Ectodermal cell (in vitro differentiated cells): ENCODE measurements around the gene FBXO21.
A peak's percentile ranks its signal among the peaks of the same experiment; 100 is the strongest.
"Not testable (repeated sequence)": the region's sequence is repeated elsewhere in the genome, so short reads cannot be mapped to it uniquely, and the experiment has no call there.

Source experiments
- H3K27ac ChIP-seq: 2 replicates; pipeline ENCODE4 v1.7.0; 2013; ENCODE audit warnings: mild to moderate bottlenecking, low read depth, low read length; ENCODE audit not compliant: insufficient read depth, poor library complexity, severe bottlenecking
- H3K27me3 ChIP-seq: 2 replicates; pipeline ENCODE4 v1.7.0; 2013; ENCODE audit warnings: mild to moderate bottlenecking, low read length; ENCODE audit not compliant: insufficient read depth, control insufficient read depth, poor library complexity, severe bottlenecking
- H3K36me3 ChIP-seq: one replicate; pipeline ENCODE4 v1.7.0; 2013; ENCODE audit warnings: low read length; ENCODE audit not compliant: control insufficient read depth, insufficient read depth
- H3K4me1 ChIP-seq: one replicate; pipeline ENCODE4 v1.7.0; 2013; ENCODE audit warnings: low read length; ENCODE audit not compliant: control insufficient read depth, insufficient read depth
- H3K4me3 ChIP-seq: 2 replicates; pipeline ENCODE4 v1.7.0; 2013; ENCODE audit warnings: low read depth, low read length, control low read depth; ENCODE audit not compliant: insufficient read depth
- H3K9me3 ChIP-seq: 2 replicates; pipeline ENCODE4 v1.7.0; 2013; ENCODE audit warnings: mild to moderate bottlenecking, low read length, moderate library complexity; ENCODE audit not compliant: control insufficient read depth
- WGBS, 2 experiments: methylation state at CpG; one replicate each; pipeline ENCODE4 v1.1.7; 2013; ENCODE audit warnings: missing lambda C conversion rate in 2 of 2; 5-methylcytosine and 5-hydroxymethylcytosine counted together

The FBXO21 gene

DNA sequence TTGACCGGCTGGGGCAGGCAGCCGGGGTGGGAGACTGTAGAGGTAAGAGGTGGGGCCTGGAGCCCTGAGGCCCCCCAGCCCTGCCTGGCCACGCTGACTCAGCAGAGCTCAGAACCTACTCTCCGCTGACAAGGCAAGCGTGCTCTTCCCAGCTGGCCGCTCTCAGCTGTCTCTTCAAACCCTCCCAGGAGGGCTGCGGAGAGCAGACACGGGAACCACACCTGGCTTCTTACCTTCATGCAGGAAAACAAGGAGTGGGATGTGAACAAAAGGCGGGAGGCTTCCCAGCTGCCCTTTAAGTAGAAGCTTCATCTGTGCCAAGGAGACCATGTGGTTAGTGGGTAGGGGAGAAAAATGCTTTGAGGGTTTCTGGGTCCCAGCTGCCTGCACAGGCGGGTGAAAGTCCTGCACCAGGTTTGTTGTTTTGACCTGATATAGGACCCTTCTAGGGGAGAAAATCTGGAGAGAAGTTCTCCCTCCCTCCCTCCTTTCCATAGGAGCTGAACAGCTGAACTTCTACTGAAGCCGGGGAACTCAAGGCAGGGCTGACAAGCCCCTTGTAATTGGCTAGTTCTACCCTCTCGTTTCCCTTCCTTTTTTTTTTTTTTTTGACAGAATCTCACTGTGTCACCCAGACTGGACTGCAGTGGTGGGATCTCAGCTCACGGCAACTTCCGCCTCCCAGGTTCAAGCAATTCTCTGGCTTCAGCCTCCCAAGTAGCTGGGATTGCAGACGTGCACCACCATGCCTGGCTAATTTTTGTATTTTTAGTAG is 78.3 kb downstream of the FBXO21 start:
- WGBS, 2 experiments: 57 to 59% methylated on average over 15 of the region's 15 CpGs
- no peak overlapping the region for H3K27ac ChIP-seq
- peaks cover 3% of the 10 kb centered on the region for H3K4me1 ChIP-seq
- no peaks in the 10 kb centered on the region for H3K9me3 ChIP-seq
- H3K27me3 ChIP-seq: no peaks in the 10 kb centered on the region
- H3K4me3 ChIP-seq: no peak overlapping the region
- no peaks in the 10 kb centered on the region for H3K36me3 ChIP-seq

- peaks cover 3% of the 10 kb centered on the region for H3K4me1 ChIP-seq
- WGBS, 2 experiments: 55 to 60% methylated on average over 5 to 6 of the region's 6 CpGs
- no peaks in the 10 kb centered on the region for H3K36me3 ChIP-seq
- no peak overlapping the region for H3K4me3 ChIP-seq
- no peaks in the 10 kb centered on the region for H3K27me3 ChIP-seq
- H3K9me3 ChIP-seq: no peaks in the 10 kb centered on the region
- no peak overlapping the region for H3K27ac ChIP-seq
Measured at GRCh38 chr12:117111386-117111785, 78.9 kb downstream of the FBXO21 start.

DNA sequence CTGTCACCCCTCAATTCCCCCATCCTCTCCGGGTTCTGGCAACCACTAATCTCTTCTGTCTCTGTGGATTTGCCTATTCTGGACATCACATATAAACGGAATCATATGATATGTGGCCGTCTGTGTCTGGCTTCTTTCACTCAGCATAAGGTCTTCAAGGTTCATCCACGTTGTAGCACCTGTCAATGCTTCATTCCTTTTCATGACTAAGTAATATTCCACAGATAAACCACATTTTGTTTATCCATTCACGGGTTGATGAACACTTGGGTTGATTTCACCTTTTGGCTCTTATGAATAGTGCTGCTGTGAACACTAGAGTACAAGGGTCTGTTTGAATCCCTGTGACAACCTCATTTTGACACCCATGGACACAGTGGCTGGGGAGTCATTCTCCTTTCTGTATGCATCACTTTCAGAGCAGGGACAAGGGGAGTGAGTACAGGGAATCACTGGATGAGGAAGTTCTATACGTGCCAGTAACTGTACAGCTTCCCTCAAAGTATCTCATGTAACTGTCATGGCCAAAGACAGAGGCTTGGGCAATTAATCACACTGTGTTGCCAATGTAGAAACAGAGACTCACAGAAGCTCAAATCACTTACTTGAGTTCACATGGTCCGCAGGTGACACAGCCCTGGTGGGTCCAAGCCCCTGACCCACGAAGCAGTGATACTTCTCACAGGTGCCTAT is 80.2 kb downstream of the FBXO21 start:
- 91% methylated on average over 8 of the region's 8 CpGs for WGBS, 2 experiments
- no peak overlapping the region for H3K27ac ChIP-seq
- peaks cover 3% of the 10 kb centered on the region for H3K4me1 ChIP-seq
- H3K27me3 ChIP-seq: no peaks in the 10 kb centered on the region
- no peaks in the 10 kb centered on the region for H3K36me3 ChIP-seq
- no peak overlapping the region for H3K4me3 ChIP-seq
- H3K9me3 ChIP-seq: no peaks in the 10 kb centered on the region

GRCh38 chr12:117105902-117106301 is 84.4 kb downstream of the FBXO21 start:
- H3K36me3 ChIP-seq: no peaks in the 10 kb centered on the region
- no peaks in the 10 kb centered on the region for H3K9me3 ChIP-seq
- no peak overlapping the region for H3K4me3 ChIP-seq
- no peaks in the 10 kb centered on the region for H3K27me3 ChIP-seq
- H3K27ac ChIP-seq: no peak overlapping the region
- H3K4me1 ChIP-seq: peaks cover 4% of the 10 kb centered on the region
- 94% methylated on average over 12 of the region's 12 CpGs for WGBS, 2 experiments

DNA sequence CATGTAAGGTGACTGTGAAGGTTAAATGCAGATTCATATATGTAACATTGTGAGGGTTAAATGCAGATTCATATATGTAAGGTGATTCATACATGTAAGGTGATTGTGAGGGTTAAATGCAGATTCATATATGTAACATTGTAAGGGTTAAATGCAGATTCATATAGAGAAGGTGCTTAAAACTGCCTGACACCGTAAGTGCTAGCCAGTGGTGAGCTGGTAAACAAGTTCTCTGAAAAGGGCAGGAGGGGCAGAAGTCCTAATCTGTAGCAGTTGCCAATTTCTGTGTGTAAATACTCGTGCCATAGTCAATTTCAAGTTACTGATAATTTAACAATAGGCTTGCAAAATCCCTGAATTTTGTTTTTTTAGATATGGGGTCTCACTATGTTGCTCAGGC is 86.3 kb downstream of the FBXO21 start:
- H3K27ac ChIP-seq: peak overlapping the region; percentile 29

DNA sequence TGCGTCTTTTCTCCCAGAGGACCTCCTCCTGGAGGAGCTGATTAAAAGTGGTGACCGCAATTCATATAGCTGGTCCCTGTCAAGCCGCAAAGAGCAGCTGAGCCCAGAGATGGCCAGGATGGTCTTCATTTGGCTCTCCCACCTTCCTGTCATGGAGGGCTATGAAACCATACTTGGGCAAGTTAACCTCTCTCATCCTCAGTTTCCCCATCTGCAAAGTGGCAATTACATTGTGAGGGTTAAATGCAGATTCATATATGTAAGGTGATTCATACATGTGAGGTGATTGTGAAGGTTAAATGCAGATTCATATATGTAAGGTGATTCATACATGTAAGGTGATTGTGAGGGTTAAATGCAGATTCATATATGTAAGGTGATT is 87.5 kb downstream of the FBXO21 start:
- WGBS, 2 experiments: 23 to 27% methylated on average over 3 of the region's 3 CpGs
- H3K9me3 ChIP-seq: no peaks in the 10 kb centered on the region
- no peaks in the 10 kb centered on the region for H3K36me3 ChIP-seq
- no peak overlapping the region for H3K27ac ChIP-seq
- H3K4me1 ChIP-seq: peaks cover 4% of the 10 kb centered on the region
- H3K4me3 ChIP-seq: no peak overlapping the region
- peaks cover 20% of the 10 kb centered on the region for H3K27me3 ChIP-seq

More for the DNA sequence above, 86.3 kb downstream of the FBXO21 start:
- H3K36me3 ChIP-seq, H3K27me3 ChIP-seq, H3K4me1 ChIP-seq, H3K4me3 ChIP-seq, H3K9me3 ChIP-seq: not testable (repeated sequence)
- WGBS, 2 experiments: 84 to 91% methylated on average over 2 of the region's 2 CpGs

DNA sequence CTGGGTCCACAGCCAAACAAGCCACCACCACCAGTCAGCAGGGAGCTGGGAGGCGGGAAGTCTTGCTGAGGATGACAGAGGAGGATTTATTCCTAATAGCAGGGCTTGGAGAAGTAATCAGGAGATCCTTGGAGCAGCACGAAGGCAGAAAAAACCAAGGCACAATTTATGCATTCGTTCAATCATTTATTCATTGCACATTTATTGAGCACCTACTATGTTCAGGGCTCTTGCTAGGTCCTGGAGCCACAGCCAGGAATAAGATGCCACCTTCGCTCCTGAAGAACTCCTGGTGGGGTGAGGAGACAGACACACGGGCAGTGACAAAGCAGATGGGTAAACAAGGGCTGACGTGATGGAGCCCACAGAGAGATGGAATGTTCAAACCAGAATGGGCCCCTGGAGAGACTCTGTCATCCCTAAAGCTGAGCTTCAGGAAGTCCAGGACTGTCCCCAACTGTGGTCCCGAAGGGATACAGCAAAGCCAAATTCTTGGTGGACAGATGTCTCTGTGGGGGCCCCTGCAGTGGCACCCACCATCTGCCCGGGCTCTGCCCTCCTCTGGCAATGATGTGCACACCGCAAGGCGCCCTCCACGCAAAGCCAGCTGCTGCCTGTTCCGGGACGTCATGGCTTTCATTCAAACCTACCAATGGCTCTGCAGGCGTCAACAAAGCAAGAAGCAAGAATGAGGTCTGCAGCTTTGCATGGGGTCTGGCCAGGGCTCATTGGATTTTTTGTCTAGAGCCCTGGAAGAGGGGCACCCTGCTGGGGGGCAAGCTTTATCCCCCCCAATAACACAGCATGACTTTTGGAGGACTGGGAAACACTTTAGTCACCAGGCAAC is 88.1 kb downstream of the FBXO21 start:
- Histone ChIP-seq H3K27me3 (peaks cover 26% of the 10 kb centered on the region), H3K36me3 (no peaks in the 10 kb centered on the region), H3K27ac (peak overlapping the region; percentile 52), H3K4me1 (peaks cover 4% of the 10 kb centered on the region), H3K9me3 (no peaks in the 10 kb centered on the region), H3K4me3 (no peak overlapping the region)
- WGBS, 2 experiments: 25 to 29% methylated on average over 14 of the region's 14 CpGs

GRCh38 chr12:117100851-117101673 is 89.2 kb downstream of the FBXO21 start:
- WGBS, 2 experiments: 75 to 77% methylated on average over 8 of the region's 8 CpGs
- Histone ChIP-seq H3K9me3 (no peaks in the 10 kb centered on the region), H3K4me1 (peaks cover 4% of the 10 kb centered on the region), H3K36me3 (no peaks in the 10 kb centered on the region), H3K4me3 (no peak overlapping the region), H3K27ac (no peak overlapping the region), H3K27me3 (peaks cover 33% of the 10 kb centered on the region)

DNA sequence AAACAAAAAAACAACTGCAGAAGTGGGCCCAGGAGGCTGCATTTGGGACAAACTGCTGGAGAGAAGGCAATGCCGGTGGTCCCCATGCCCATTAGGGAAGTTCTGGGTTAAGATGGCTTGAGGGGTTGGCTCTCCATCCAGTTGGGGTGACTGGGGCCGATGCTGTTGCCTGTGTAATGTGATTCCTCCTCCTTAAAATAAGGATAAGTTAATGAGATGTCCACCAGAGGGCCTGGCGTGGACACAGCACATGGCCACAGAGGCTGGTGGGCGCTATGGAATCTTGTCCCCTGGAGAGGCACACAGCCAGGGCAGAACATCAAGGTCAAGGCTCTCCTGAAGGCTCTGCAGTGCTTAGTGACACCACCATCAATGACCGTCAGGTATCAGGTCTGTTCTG is 90.0 kb downstream of the FBXO21 start:
- Histone ChIP-seq H3K27ac (no peak overlapping the region), H3K27me3 (peaks cover 33% of the 10 kb centered on the region), H3K9me3 (no peaks in the 10 kb centered on the region), H3K4me1 (peaks cover 4% of the 10 kb centered on the region), H3K4me3 (no peak overlapping the region), H3K36me3 (no peaks in the 10 kb centered on the region)
- WGBS, 2 experiments: 61 to 64% methylated on average over 5 of the region's 5 CpGs
